HG02852 (cell line): ENCODE measurements around the gene PLCH2.
"Not testable (repeated sequence)": the region's sequence is repeated elsewhere in the genome, so short reads cannot be mapped to it uniquely, and the experiment has no call there.

Experiments
- ATAC-seq: cut with Tn5 transposase; IDR thresholded peaks from one replicate; pipeline ENCODE4 v1.9.1; 2021; ENCODE audit warnings: mild to moderate bottlenecking, moderate library complexity; ENCODE audit not compliant: unreplicated experiment

PLCH2 gene

DNA sequence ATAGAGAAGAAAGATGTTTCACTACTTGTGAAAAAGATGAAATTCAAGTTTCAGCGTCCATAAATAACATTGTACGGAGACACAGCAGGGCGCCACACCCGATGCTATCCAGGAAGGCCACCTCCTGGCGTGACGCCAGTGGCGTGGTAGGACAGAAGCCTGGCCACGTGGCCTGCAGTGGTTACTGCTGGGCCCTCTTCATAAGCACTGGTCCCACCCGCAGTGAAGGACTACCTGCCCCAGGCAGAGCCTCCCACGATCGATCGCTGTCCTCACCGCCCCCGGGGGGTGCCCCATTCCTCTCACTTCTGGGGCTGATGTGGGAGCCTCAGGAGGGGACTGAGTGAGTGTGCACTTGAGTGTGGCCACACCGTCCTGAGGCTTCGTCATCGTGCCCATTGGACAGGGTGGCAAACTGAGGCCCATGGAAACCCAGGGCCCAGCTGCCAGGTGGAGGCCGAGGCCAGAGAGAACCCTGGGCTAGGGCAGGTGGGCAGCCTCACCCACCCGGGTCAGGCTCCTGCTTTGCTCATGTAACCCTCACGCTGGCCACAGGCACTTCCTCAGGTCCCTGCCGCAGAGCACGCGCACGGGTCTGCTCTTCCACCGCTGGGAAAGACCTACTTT is 65.6 kb downstream of the PLCH2 start:
- no peak for ATAC-seq

DNA sequence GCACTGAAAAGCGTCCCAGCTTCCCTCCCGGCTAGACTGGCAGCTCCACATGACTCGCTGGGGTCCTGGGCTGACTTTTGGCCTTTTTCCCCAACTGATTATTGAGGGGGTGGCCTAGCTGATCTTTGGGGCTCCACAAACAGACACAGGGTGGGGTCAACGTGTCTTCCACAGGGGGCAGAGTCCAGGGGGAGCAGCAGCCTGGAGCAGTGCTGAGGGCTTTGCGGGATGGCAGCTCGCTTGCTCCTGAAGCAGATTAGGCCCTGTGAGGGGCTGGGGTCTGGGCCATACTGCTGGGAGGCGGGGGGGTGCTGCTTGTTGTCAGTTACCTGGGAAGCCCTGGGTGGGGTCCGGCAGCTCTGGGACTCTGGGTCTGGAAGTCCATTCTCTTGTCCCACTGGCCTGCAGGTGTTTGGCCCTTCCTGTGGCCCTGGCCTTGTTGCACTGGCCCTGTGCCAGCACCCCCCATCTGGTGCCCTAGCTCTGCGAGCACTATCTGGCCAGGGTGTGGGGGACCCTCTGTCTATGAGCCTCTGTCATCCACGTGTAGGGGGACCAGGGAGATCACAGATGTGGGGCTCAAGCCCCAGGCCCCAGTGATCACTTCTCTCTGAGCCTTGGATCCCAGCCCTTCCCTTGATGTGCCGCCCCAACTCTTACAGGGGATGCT is 66.3 kb downstream of the PLCH2 start:
- no peak for ATAC-seq

DNA sequence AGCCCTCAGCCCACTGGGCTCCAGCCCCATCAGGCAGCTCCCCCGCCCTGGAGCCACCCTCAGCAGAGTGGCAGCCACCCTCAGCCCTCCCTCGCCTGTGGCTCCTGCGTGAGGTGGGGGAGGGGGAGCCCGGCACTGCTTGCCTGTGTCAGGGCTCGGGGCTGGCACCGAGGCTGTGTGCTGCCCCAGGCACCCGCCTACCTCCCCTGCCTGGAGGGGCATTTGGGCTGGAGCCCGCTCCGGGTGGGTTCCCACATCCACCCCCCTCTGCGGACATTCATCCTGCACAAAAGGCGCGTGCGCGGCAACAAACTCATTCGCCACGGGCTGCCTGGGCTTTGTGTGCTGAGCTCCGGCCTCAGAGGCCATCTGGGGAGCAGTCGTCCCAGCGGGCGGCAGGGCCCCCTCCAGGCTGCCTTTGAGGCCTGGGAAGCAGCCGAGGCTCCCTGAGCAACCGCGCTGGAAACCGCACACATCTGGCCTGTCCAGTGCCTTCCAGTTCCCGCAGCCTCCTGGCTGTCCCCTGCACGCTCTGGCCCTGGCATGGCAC is 67.5 kb downstream of the PLCH2 start:
- ATAC-seq, result no peak

DNA sequence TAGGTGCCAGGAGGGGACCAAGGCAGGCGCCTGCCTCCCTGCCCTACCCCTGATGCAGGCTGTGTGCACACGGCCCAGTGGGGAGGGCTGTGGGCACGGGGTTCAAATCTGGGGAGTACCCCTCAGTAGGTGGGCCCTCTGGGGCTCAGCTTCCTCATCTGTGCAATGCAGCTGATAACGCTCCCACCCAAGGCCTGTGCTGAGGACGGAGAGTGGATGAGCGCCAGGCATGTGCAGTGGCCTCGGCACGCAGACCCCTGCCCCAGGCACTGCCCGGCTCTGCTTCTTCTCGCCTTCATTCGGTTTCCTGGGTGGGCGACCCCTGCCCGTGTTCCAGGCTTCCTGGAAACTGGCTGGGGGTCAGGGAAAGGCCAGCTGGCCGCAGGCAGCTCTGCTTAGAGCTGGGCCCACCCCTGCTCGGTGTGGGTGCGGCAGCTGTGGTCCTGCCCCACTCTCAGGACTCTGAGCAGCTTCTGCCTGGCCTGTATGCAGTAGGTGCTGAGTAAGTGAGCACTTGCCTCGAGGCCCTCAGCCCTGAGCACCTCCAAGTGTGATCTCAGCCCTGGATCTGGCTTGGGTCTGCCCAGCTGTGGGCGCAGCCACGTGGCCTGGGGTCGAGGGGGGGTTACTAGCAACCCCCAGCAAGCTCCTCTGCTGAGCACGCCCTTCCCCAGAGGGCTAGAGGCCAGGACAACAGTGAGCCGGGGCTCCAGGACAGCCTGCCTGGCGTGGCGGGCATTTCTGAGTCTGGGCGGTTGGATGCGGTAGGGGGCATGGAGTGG is 68.2 kb downstream of the PLCH2 start:
- no peak for ATAC-seq

DNA sequence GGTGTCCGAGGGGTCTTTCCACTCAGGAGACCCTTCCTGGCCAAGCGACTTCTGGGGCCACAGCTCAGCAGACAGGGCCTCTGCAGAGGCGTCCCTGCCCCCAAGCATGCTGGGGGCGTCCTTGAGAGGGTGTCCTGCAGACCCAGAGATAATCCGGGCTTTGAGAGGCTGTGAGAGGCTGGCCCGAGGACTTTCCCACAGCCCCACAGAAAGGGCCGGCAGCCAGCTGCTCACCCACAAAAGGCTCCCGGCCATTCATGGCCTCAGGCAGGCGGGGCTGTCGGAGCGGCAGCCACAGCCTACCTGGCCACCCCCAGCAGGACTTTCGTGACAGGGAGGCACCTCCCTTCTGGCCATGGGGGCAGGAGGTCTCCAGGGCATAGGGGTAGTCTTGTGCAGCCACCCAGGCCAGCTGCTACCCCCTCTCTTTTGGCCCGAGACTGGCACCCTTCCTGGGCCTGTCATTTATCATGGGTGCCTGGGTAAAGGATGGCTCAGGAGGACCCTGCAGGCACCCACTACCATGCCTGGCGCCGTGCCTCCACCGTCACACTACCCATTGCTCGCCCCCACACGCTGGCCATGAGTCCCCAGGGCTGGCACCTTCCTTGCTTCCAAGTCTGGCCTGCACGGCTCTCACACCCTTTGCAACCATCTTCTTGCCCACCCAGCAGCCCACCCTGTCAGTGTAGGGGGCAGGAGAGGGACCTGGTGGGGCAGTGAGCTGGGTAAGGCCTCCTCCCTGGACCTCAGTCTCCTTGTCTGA is 69.0 kb downstream of the PLCH2 start:
- ATAC-seq, result no peak

DNA sequence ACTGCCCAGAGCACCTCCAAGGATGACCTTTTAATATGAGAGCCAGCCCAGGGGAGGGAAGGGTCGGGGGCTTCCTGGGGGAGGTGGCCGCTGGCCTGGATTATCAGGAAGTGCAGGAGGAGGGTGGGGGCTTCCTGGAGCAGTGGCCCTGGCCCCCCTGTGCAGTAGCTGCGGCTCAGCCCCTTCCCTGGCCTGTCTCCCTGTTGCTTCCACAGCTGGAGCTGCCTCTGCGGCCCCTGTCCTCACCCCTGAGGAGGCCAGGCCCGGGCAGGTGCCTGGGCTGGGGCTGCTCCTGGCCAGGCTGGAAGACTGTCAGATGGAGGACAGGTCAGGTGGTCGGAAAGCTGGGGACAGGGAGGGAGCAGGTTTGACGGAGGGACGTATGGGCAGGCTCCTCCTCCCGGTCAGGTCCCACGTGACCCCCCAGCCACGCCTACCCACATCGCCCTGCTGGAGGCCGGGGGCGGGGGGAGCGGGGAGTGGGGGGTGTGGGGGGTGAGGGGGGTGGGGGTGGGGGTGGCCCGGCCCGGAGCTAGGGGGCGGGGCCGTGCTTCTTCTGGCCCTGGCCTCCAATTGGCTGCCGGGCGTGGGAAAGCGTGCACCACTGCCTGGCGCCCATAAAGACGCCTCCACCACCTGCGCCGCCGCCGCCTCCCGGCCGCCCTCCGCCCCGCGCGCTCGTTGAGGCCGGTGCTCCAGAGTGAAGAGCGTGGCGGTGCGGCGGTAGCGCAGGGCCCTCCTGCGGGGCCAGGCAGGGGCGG is 69.8 kb downstream of the PLCH2 start:
- peak; percentile 33 for ATAC-seq

DNA sequence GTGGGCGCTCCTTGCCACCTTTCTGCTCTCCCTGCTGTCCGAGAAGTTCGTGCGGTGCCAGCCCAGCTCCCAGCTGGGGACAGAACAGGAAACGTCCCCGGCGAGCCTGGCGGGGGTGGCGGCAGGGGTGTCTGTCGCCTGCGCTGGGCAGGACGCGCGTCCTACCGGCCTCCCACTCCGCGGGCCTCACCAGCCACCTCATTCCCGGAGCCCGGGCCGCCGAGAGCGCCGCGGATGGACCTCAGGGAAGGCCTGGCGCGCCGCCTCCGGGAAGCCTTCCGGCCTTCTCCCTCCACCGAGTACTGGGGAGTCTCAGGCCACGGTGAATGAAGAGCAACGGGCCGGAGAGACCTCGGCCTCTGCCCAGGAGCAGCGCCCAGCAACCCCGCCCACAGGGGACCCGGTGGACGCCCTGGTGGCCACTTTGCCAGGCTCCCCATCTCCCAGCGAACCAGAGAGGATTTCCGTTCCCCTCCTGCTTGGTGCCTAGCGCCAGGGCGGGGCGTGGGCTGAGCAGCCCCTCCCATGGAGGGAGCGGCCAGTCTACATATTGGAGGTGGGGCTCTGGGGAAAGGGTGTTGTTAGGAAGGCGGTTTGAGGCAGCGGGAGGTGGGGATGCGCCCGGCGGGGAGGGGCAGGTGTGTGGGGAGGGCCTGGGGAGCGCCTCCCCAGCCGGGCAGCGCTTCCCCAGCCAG is 70.6 kb downstream of the PLCH2 start:
- ATAC-seq, result peak; percentile 27

DNA sequence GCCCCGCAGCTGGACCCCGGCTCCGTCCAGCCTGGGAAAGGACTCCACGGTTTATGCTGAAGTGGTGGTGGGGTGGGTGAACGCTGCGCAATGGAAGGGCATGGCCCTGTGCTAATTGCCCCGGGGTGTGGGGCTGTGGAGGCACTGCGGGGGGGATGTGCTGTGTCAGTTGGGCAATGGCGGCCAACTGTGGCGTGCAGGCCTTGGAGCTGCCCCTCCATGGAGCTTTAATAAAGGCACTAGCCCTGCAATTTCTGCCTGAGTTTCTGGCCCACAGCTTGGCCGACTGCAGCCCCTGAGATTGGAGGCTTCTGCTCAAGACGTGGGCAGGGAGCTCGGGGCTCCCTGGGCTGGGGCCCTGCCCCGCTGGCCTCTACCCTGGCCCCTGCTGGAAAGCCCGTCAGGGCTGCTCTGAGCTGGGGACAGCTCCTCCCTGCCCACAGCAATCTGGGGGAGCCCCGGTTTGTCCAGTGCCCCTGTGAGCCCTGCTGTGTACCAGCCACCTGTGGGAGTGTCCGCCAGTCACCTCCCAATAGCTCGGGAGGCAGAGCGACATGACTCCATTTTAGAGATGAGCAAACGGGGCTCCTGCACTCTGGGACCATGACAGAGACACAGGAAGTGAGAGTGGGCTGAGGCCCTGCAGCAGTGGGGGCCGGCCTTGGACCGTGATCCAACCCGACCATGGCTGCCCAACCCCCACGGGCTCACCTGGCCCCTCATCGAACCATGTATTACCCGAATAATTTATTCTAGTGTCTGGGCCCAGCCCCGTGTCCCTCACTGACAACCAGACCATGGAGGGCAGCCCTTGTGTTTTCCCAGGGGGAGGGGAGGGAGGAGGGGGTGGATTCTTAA is 71.3 kb downstream of the PLCH2 start:
- no peak for ATAC-seq

DNA sequence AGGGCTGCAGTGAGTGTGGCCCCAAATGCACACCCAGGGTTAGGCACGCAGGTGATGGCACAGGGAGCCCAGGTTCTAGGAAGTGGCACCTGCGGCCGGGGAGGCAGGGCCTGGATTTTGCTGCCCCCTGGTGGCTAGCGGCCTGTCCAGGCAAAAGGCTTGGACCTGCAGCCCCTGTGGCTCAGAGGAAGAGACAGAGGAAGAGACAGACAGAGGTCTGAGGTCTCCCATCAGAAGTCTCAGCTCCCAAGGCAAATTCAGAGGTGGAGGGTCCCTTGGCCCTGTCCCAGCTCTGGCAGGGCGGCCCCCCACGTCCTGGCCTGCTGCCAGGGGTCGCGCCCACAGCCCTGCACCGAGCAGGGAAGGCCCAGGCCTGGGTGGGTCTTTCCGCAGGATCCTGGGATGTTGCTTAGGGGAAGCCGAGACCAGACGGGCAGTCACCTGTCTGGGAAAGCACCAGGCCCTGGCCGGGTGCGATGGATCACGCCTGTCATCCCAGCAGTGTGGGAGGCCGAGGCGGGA is 72.0 kb downstream of the PLCH2 start:
- peak; percentile 7 for ATAC-seq

DNA sequence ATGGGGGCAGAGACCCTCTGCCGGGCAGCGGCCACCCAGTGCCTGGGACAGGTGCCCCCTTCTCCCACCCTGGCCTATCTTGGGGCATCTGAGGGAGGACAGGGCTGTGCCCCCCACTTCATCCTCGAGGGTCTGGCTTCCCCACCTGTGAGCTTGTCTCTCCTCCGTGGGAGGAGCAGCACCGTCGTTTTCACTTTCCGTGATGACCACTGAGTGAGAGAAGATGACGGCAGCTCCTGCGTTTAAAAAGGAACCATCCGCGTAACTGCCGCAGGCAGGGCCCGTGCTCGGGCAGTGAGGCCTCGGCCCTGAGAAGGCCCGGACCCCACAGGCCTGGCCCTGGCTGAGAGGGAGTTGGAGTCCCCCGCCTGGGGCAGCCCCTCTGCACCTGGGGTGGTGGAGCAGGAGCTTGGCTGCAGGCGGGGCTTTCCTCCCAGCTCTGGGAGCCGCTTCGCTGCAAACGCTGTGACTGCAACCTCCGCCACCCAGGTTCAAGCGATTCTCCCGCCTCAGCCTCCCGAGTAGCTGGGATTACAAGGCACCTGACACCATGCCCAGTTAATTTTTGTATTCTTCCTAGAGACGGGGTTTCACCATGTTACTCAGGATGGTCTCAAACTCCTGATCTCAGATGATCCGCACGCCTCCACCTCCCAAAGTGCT is 73.4 kb downstream of the PLCH2 start:
- not testable (repeated sequence) for ATAC-seq

DNA sequence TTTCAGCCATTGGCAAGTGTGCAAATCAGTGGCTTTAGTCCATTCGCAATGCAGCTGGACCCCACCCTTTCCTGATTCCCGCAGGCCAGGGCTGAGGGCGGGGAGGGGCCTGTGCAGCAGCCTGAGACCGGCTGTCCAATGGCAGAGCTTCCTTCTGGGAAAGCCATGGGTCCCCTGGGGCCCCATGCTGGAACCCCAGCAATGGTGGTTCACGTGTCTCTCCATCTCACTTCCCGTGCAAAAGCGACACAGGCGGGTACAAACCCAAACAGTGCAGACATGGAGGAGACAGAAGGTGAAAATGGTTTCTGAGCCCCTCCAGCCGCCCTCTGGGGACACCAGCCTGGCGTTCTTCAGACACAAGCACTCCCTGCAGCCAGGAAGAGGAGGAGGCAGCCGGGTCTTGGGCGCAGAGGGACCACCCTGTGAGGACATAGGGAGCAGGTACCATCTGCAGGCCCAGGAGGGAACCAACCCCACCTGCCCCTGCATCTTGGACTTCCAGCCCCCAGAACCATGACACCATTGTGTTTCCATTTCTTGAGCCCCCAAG is 74.3 kb downstream of the PLCH2 start:
- ATAC-seq, result not testable (repeated sequence)

DNA sequence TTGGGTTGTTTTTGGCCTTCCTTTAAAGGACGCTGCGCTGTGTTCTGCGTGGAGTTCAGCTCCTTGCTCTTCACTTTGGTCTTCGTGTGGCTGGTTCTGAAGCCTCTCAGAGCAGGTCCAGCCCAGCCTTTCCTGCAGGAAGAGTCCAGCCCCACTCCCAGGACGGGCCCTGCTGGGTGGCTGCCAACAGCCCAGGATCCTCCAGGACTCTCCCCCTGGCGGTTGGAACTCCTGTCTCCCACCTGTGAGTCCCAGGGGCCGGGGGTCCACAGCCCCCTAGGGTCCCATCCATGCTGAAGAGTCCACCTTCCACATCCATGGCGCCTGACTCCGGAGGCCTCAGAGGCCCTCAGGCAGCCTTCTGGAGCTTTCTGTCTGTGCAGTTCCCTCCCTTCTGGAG is 75.5 kb downstream of the PLCH2 start:
- not testable (repeated sequence) for ATAC-seq

DNA sequence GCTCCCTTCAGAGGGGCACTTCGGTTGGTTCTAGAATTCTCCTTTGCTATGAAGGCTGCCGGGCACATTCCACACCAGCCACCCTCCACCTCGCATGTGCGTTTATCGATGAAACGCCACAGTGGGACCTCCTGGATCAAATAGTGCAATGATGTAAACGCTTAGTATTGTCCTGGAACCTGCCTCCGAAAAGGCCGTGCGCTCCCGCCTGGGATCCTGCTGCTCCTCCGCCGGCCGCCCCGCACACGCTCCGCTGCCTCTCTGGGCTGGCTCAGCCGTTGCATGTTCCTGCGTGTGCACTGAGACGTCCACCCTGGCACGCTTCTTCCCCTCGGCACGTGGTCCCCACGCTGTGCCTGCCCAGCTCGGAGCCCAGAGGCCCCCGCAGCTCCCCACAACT is 76.1 kb downstream of the PLCH2 start:
- no peak for ATAC-seq

DNA sequence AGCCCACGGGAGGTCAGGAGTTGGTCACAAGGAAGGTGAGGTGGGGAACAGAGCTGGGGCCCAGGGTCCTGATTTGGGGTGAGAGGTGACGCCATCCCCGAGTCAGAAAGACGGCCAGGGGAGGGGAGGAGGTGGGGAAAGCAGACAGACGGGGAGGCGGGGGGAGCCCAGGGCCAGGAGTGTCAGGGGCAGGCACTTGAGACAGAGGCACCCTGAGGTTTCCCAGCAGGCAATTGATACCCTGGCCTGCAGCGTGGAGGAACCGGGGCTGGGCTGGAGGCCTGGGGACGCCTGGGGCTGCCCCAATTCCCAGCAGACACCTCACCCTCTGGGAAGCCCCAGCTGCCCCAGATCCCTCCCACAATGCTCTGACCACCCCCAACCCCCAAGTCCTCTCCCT is 77.0 kb downstream of the PLCH2 start:
- not testable (repeated sequence) for ATAC-seq

DNA sequence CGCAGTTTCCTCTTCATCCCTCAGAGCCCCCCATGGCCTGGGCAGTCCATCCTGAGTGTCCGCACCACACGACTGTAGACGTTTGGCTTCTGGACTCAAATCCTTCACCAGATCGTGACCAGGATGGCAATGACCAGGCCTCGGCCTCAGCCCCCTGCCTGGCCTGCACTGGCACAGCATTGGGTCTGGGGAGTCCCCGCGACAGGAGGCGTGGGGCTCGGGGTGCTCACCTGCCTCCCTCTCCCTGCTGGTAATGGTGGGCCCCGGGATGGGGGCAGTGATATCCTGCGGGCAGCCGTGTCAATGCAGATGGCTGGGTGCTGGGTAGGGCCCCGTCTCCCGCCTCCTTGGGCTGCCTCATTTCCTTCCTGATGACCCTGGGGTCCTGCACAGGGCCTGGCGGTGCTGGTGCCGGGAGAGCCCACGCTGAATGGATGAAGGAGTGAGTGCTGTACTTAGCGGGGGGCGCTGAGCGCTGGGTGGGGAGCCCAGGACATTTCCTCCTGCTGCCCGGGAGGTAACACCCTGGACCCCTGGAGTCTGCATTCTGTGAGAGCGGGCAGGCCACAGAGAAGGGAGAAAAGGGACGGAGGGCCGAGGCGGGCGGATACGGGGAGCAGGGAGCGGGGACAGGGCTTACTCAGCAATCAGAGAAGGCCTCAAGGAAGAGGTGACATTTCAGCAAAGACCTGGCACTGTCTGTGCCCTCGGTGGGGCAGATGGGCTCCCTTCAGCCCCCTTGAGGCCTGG is 78.0 kb downstream of the PLCH2 start:
- no peak for ATAC-seq

DNA sequence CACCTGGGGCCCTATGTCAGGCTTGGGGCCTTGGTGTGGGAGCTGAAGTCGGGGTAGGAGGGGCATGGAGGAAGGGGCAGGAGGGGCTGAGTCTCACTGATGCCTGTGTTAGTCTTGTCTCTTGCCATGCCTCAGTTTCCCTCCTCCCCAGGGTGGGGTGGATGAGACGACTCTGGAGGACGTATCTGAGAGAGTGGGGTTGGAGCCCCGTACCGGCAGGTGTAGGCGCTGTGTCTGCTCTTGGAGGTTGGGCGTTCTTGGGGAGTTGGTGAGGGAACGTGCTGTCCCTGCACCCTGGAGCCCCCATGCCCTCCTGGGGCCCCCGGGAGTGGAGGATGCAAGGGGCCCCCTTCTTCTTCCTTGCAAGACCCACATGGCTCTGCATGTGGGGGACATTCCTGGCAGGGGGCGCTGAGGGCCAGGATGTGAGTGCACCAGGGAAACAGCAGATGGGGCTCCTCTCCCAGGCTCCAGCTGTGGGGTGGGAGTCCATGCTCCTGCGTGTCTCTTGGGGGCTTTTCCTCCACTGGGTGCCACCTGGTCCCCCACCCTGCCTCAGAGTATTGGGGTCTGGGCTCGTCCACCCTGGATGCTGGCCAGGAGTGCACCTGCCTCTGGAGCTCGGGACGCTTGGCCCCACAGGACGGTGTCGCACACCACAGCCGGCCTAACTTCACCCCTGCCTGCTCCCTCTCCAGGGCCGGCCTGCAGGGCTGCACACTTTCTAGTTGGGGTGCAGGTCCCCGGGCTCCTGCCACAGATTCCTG is 78.7 kb downstream of the PLCH2 start:
- ATAC-seq, result no peak
